ENCODE measurements around the gene PISD. TPM values are rescaled to one million over a fixed set of nuclear protein-coding genes. Genes with fewer than 3 reads are reported as not detected.

Gene PISD
- total and polyA plus RNA-seq, 8 donors, result 10.3 to 99.8 (median 24.7) TPM

GRCh38 chr22:31652911-31653684 is 8.9 kb downstream of the PISD start:
- Histone ChIP-seq H3K27me3 (no peaks in the 10 kb centered on the region), H3K27ac (peak overlapping the region in 2 of 5 donors; percentile 9 to 52), H3K36me3 (peaks cover 6 to 24% (median 23%) of the 10 kb centered on the region in 4 donors), H3K4me1 (peaks cover 6 to 34% (median 16%) of the 10 kb centered on the region in 4 donors), H3K4me3 (no peak overlapping the region), H3K9me3 (no peaks in the 10 kb centered on the region)
- intact Hi-C loops (cut with DNase I; ENCODE audit: low total_unique reads), result no loop called here
- 59 to 72% (median 62%) methylated on average over 9 of the region's 9 CpGs for WGBS, 5 donors
- TF ChIP-seq EP300 (IDR thresholded peaks at IDR 0.05) (no peak), POLR2A (IDR thresholded peaks at IDR 0.05) (no peak), POLR2AphosphoS5 (IDR thresholded peaks at IDR 0.05) (no peak), CTCF (IDR thresholded peaks at IDR 0.05) (no peak)
- DNase-seq, result no peak

GRCh38 chr22:31652088-31652487 is 9.9 kb downstream of the PISD start:
- no peaks in the 10 kb centered on the region for H3K9me3 ChIP-seq
- H3K27me3 ChIP-seq, result no peaks in the 10 kb centered on the region
- intact Hi-C loops (cut with DNase I; ENCODE audit: low total_unique reads), result no loop called here
- peaks cover 6 to 37% (median 16%) of the 10 kb centered on the region in 4 donors for H3K4me1 ChIP-seq
- H3K36me3 ChIP-seq, result peaks cover 15 to 35% (median 33%) of the 10 kb centered on the region in 4 donors
- H3K4me3 ChIP-seq, result no peak overlapping the region
- WGBS, 5 donors, result 78 to 88% (median 86%) methylated on average over 9 of the region's 9 CpGs
- H3K27ac ChIP-seq, result no peak overlapping the region
- DNase-seq, result no peak
- no peak for TF ChIP-seq POLR2A (IDR thresholded peaks at IDR 0.05)
- no peak for TF ChIP-seq EP300 (IDR thresholded peaks at IDR 0.05)
- no peak for TF ChIP-seq CTCF (IDR thresholded peaks at IDR 0.05)

GRCh38 chr22:31651664-31652063 is 10.4 kb downstream of the PISD start:
- Histone ChIP-seq H3K4me1 (peaks cover 6 to 41% (median 16%) of the 10 kb centered on the region in 4 donors), H3K4me3 (no peak overlapping the region), H3K9me3 (no peaks in the 10 kb centered on the region), H3K27ac (no peak overlapping the region), H3K36me3 (peaks cover 16 to 39% (median 37%) of the 10 kb centered on the region in 4 donors), H3K27me3 (no peaks in the 10 kb centered on the region)
- 80 to 86% (median 83%) methylated on average over 4 of the region's 4 CpGs for WGBS, 5 donors
- TF ChIP-seq EP300 (IDR thresholded peaks at IDR 0.05), result no peak
- TF ChIP-seq POLR2AphosphoS5 (IDR thresholded peaks at IDR 0.05), result no peak
- TF ChIP-seq POLR2A (IDR thresholded peaks at IDR 0.05), result no peak
- no peak for TF ChIP-seq CTCF (IDR thresholded peaks at IDR 0.05)
- intact Hi-C loops (cut with DNase I; ENCODE audit: low total_unique reads), result no loop called here
- no peak for DNase-seq

GRCh38 chr22:31650391-31650790 is 11.6 kb downstream of the PISD start:
- no peaks in the 10 kb centered on the region for H3K27me3 ChIP-seq
- H3K27ac ChIP-seq, result no peak overlapping the region
- TF ChIP-seq POLR2AphosphoS5 (IDR thresholded peaks at IDR 0.05), result no peak
- no peak for TF ChIP-seq POLR2A (IDR thresholded peaks at IDR 0.05)
- no peak for TF ChIP-seq EP300 (IDR thresholded peaks at IDR 0.05)
- TF ChIP-seq CTCF (IDR thresholded peaks at IDR 0.05), result no peak
- peaks cover 19 to 51% (median 47%) of the 10 kb centered on the region in 4 donors for H3K36me3 ChIP-seq
- no peak for DNase-seq
- intact Hi-C loops (cut with DNase I; ENCODE audit: low total_unique reads), result no loop called here
- H3K9me3 ChIP-seq, result no peaks in the 10 kb centered on the region
- H3K4me1 ChIP-seq, result peaks cover 6 to 47% (median 16%) of the 10 kb centered on the region in 4 donors
- H3K4me3 ChIP-seq, result no peak overlapping the region
- WGBS, 5 donors, result 60 to 76% (median 73%) methylated on average over 6 of the region's 6 CpGs

All from stomach (tissue), 9 donors.